Measurements from ENCODE around the gene SNX5.

DNA sequence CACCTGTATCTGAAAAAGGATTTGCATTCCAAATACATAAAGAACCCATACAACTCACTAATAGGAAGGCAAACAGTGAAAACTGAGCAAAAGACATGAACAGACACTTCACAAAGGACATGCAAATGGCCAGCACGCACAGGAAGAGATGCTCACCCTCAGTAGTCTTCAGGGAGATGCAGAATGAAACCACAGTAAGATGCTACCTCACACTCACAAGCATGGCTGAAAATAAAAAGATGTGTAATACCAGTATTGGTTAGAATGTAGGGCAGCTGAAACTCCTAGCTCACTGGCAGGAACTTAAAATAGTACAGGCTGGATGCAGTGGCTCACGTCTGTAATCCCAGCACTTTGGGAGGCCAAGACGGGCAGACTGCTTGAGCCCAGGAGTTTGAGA lies 64.6 kb downstream of the SNX5 start:
- TF ChIP-seq CTCF (IDR thresholded peaks at IDR 0.05; ENCODE audit: insufficient read depth, low read length, poor library complexity, severe bottlenecking) = no peak
- no peak for TF ChIP-seq EZH2phosphoT487 (conservative IDR thresholded peaks at IDR 0.05; ENCODE audit: low read length)

Measured in SU-DHL-6 (cell line).